ENCODE results near the gene DSP. TPM values are rescaled to one million over a fixed set of nuclear protein-coding genes. Genes with fewer than 3 reads are reported as not detected.

Gene DSP
- total RNA-seq, 1 experiment from 2014 or later = 20.1 TPM

- H3K4me3 ChIP-seq (ENCODE audit: low read depth in 2 of 2, low read length in 2 of 2) = no peak overlapping the region
- no peak for TF ChIP-seq POLR2AphosphoS5 (IDR thresholded peaks at IDR 0.05; ENCODE audit: low read depth, low read length)
- no peak for TF ChIP-seq REST (IDR thresholded peaks at IDR 0.05; ENCODE audit: insufficient read depth in 1 of 2, low read depth in 2 of 2, low read length in 1 of 2)
- no peak for TF ChIP-seq TCF7L2 (IDR thresholded peaks at IDR 0.05; ENCODE audit: low read depth, low read length)
- intact Hi-C loops (cut with micrococcal nuclease; ENCODE audit: unreplicated experiment) = no loop called here
- H3K9me3 ChIP-seq (ENCODE audit: control insufficient read depth, insufficient read depth, low read depth, low read length) = no peaks in the 10 kb centered on the region
- POLR2A ChIA-PET = interaction anchor here (0.8 kb wide), 1 partner anchor 73 kb away, joined by 8 read pairs; no protein-coding TSS in a partner anchor
- no peak for DNase-seq (ENCODE audit: low read depth, low spot score)
- no peak for ATAC-seq
- H3K4me1 ChIP-seq (ENCODE audit: control insufficient read depth, insufficient read depth, low read length) = peaks cover 4% of the 10 kb centered on the region; the same call in 1 of the 2 replicates
- no peaks in the 10 kb centered on the region; the same call in 1 of the 2 replicates for H3K27me3 ChIP-seq (ENCODE audit: control insufficient read depth, insufficient read depth, low read length)
- H3K36me3 ChIP-seq (ENCODE audit: control insufficient read depth, insufficient read depth, low read length) = no peaks in the 10 kb centered on the region
- BruUV-seq (replicated peaks) = no TSS peak
- no peak overlapping the region for H3K27ac ChIP-seq (ENCODE audit: low read length)
- CTCF ChIA-PET = no interaction called here
- in situ Hi-C loops (cut with HindIII; ENCODE audit: low pct_unique_long_range_greater_than_20kb, low sequenced_read_pairs) = no loop called here
Measured at GRCh38 chr6:7507600-7507999, 33.9 kb upstream of the DSP start.

GRCh38 chr6:7512320-7512719, 29.2 kb upstream of the DSP start:
- BruUV-seq (replicated peaks) = no TSS peak
- Histone ChIP-seq H3K9me3 (ENCODE audit: control insufficient read depth, insufficient read depth, low read depth, low read length) (no peaks in the 10 kb centered on the region), H3K36me3 (ENCODE audit: control insufficient read depth, insufficient read depth, low read length) (no peaks in the 10 kb centered on the region), H3K27me3 (ENCODE audit: control insufficient read depth, insufficient read depth, low read length) (peaks cover 3% of the 10 kb centered on the region), H3K4me1 (ENCODE audit: control insufficient read depth, insufficient read depth, low read length) (no peaks in the 10 kb centered on the region), H3K4me3 (ENCODE audit: low read depth in 2 of 2, low read length in 2 of 2) (no peak overlapping the region), H3K27ac (ENCODE audit: low read length) (no peak overlapping the region)
- POLR2A ChIA-PET = no interaction called here
- CTCF ChIA-PET = no interaction called here
- no peak for TF ChIP-seq SIN3A (IDR thresholded peaks at IDR 0.05; ENCODE audit: borderline replicate concordance, insufficient read depth, low read depth, low read length)
- no peak for TF ChIP-seq CTCF (IDR thresholded peaks at IDR 0.05)
- no peak for TF ChIP-seq REST (IDR thresholded peaks at IDR 0.05; ENCODE audit: insufficient read depth in 1 of 2, low read depth in 2 of 2, low read length in 1 of 2)
- no peak for TF ChIP-seq POLR2AphosphoS5 (IDR thresholded peaks at IDR 0.05; ENCODE audit: low read depth, low read length)
- no peak for TF ChIP-seq TCF7L2 (IDR thresholded peaks at IDR 0.05; ENCODE audit: low read depth, low read length)
- intact Hi-C loops (cut with micrococcal nuclease; ENCODE audit: unreplicated experiment) (no loop called here), in situ Hi-C loops (cut with HindIII; ENCODE audit: low pct_unique_long_range_greater_than_20kb, low sequenced_read_pairs) (no loop called here)
- ATAC-seq (no peak), DNase-seq (ENCODE audit: low read depth, low spot score) (no peak)

Data from Panc1 (cell line).